IMR-90 (cell line): Measurements from ENCODE around the gene GLIPR1L2. TPM values are rescaled to one million over a fixed set of nuclear protein-coding genes. Genes with fewer than 3 reads are reported as not detected.

Source experiments
- ATAC-seq: fragments of 200-7000 bp; cut with Tn5 transposase; 2 replicates; pipeline ENCODE4 v1.9.1; 2020; ENCODE audit warnings: low read depth, mild to moderate bottlenecking, moderate library complexity
- BruUV-seq: library from RNA; stranded (reverse); fragments of 400-500 nt; replicated peaks from 2 replicates; lab custom pipeline; 2021; lab: Mats Ljungman, UMichigan
- CTCF ChIA-PET: fragments of 300-600 bp; formaldehyde crosslinking; extraction: SDS; loops from one replicate; lab custom pipeline; 2021; ENCODE audit warnings: antibody characterized with exemption; lab: Yijun Ruan, JAX
- POLR2A ChIA-PET: fragments of 300-600 bp; sonication (Branson Sonifier 250); formaldehyde crosslinking; loops from one replicate; lab custom pipeline; 2022; ENCODE audit warnings: antibody characterized with exemption; ENCODE audit not compliant: unreplicated experiment; lab: Charles Lee
- DNase-seq: peaks from one replicate; pipeline ENCODE4 v3.0.0; 2013
- H2AFZ ChIP-seq: replicated peaks from 2 replicates; pipeline ENCODE3; 2013; ENCODE audit warnings: low read length, mild to moderate bottlenecking; ENCODE audit not compliant: poor library complexity
- H2AK5ac ChIP-seq: 2 replicates; pipeline ENCODE4 v1.6.1; 2013; ENCODE audit warnings: low read depth, low read length, inconsistent platforms
- H2AK9ac ChIP-seq: replicated peaks from 2 replicates; pipeline ENCODE3; 2013; ENCODE audit warnings: mild to moderate bottlenecking, low read depth, low read length, moderate library complexity; ENCODE audit not compliant: poor library complexity
- H2BK120ac ChIP-seq: 2 replicates; pipeline ENCODE4 v1.6.1; 2013; ENCODE audit warnings: low read depth, low read length, inconsistent platforms
- H2BK15ac ChIP-seq: 3 replicates; pipeline ENCODE4 v1.6.1; 2013; ENCODE audit warnings: low read depth, low read length, inconsistent platforms
- H2BK20ac ChIP-seq: 2 replicates; pipeline ENCODE4 v1.6.1; 2013; ENCODE audit warnings: low read depth, mild to moderate bottlenecking, inconsistent platforms, low read length, moderate library complexity
- H2BK5ac ChIP-seq: 2 replicates; pipeline ENCODE4 v1.6.1; 2013; ENCODE audit warnings: mild to moderate bottlenecking, low read depth, low read length, inconsistent platforms; ENCODE audit not compliant: poor library complexity, severe bottlenecking
- H3K14ac ChIP-seq: replicated peaks from 2 replicates; pipeline ENCODE4 v1.6.1; 2013; ENCODE audit warnings: low read depth, low read length, inconsistent platforms
- H3K18ac ChIP-seq: 2 replicates; pipeline ENCODE4 v1.6.1; 2013; ENCODE audit warnings: low read depth, low read length, control low read depth
- H3K23ac ChIP-seq: 2 replicates; pipeline ENCODE4 v1.6.1; 2013; ENCODE audit warnings: low read depth, low read length, inconsistent platforms
- H3K27ac ChIP-seq: 2 replicates; pipeline ENCODE4 v1.5.1; 2013; ENCODE audit warnings: mild to moderate bottlenecking, control low read depth, low read length; ENCODE audit not compliant: insufficient read depth
- H3K27me3 ChIP-seq: 2 replicates; pipeline ENCODE4 v1.6.1; 2013; ENCODE audit warnings: low read length; ENCODE audit not compliant: control insufficient read depth, insufficient read depth
- H3K36me3 ChIP-seq: 2 replicates; pipeline ENCODE4 v1.6.1; 2013; ENCODE audit warnings: low read length, mixed read lengths; ENCODE audit not compliant: control insufficient read depth, insufficient read depth
- H3K4ac ChIP-seq: 2 replicates; pipeline ENCODE4 v1.6.1; 2013; ENCODE audit warnings: low read depth, low read length, inconsistent platforms
- H3K4me1 ChIP-seq: 2 replicates; pipeline ENCODE4 v1.6.1; 2013; ENCODE audit warnings: low read length, mixed read lengths; ENCODE audit not compliant: control insufficient read depth, insufficient read depth
- H3K4me2 ChIP-seq: 2 replicates; pipeline ENCODE4 v1.6.1; 2013; ENCODE audit warnings: low read depth, mild to moderate bottlenecking, control low read depth, low read length, moderate library complexity
- H3K4me3 ChIP-seq: 2 replicates; pipeline ENCODE4 v1.5.1; 2013; ENCODE audit warnings: low read depth, mild to moderate bottlenecking, control low read depth, low read length, moderate library complexity; ENCODE audit not compliant: insufficient read depth
- H3K56ac ChIP-seq: 2 replicates; pipeline ENCODE4 v1.6.1; 2013; ENCODE audit warnings: low read length, inconsistent platforms; ENCODE audit not compliant: insufficient read depth; ENCODE audit errors: extremely low read depth
- H3K79me1 ChIP-seq, 2 experiments: 2 replicates each; pipeline ENCODE4 v1.6.1; 2013; ENCODE audit warnings: low read length in 2 of 2, inconsistent platforms in 1 of 2, low read depth in 1 of 2
- H3K9ac ChIP-seq: 2 replicates; pipeline ENCODE4 v1.6.1; 2013; ENCODE audit warnings: low read depth, low read length, control low read depth
- H3K9me1 ChIP-seq: 2 replicates; pipeline ENCODE4 v1.6.1; 2013; ENCODE audit warnings: low read length, inconsistent platforms; ENCODE audit not compliant: insufficient read depth
- H3K9me3 ChIP-seq: 2 replicates; pipeline ENCODE4 v1.6.1; 2013; ENCODE audit warnings: low read length; ENCODE audit not compliant: control insufficient read depth, insufficient read depth
- H4K20me1 ChIP-seq: 2 replicates; pipeline ENCODE4 v1.6.1; 2013; ENCODE audit warnings: low read length, inconsistent platforms; ENCODE audit not compliant: insufficient read depth
- H4K5ac ChIP-seq: 2 replicates; pipeline ENCODE4 v1.6.1; 2013; ENCODE audit warnings: mild to moderate bottlenecking, low read depth, low read length, control low read depth
- H4K8ac ChIP-seq, 2 experiments: 2 replicates each; pipeline ENCODE4 v1.6.1; 2013; ENCODE audit warnings: low read depth in 2 of 2, low read length in 2 of 2, control low read depth in 1 of 2, inconsistent platforms in 1 of 2
- H4K91ac ChIP-seq: 2 replicates; pipeline ENCODE4 v1.6.1; 2013; ENCODE audit warnings: low read depth, low read length, inconsistent platforms; ENCODE audit not compliant: insufficient read depth
- CEBPB ChIP-seq: IDR thresholded peaks from 2 replicates; pipeline ENCODE4 v1.6.1; 2012; ENCODE audit warnings: low read depth, low read length, improper control_type of control experiment
- MXI1 ChIP-seq: IDR thresholded peaks from 2 replicates; pipeline ENCODE4 v1.6.1; 2012; ENCODE audit warnings: low read depth, mild to moderate bottlenecking, low read length, moderate library complexity, borderline replicate concordance
- WGBS, 2 experiments: methylation state at CpG; one replicate each; pipeline versions ENCODE4 v1.1.5 to v1.1.7; 2013; ENCODE audit warnings: missing lambda C conversion rate in 2 of 2; ENCODE audit not compliant: insufficient read length in 1 of 2; ENCODE audit errors: extremely low coverage in 2 of 2; 5-methylcytosine and 5-hydroxymethylcytosine counted together
- dilution Hi-C: fragments of 300-500 bp; cut with HindIII; formaldehyde crosslinking; loops from one replicate; pipeline ENCODE4 v1.14.3; 2018; ENCODE audit warnings: low sequenced_read_pairs; ENCODE audit not compliant: unreplicated experiment
- in situ Hi-C: fragments of 300-500 bp; cut with MboI; formaldehyde crosslinking; loops from 3 replicates; pipeline ENCODE4 v1.14.3; 2019; ENCODE audit warnings: low sequenced_read_pairs, inconsistent platforms, mixed read lengths
- intact Hi-C: fragments of 100-400 bp; cut with micrococcal nuclease; formaldehyde crosslinking; loops from 2 replicates; pipeline ENCODE4 v1.10.0; 2022
- polyA plus RNA-seq, 3 experiments: library from polyadenylated mRNA; depleted of rRNA; stranded (reverse); fragments of >200 nt; gene quantifications; 2 replicates each; pipeline ENCODE4 v1.2.3, GENCODE V29; 2012; ENCODE audit warnings: low replicate concordance in 1 of 3
- total RNA-seq: library from RNA; depleted of rRNA; stranded (reverse); fragments of >200 nt; gene quantifications from 2 replicates; pipeline ENCODE4 v1.2.3, GENCODE V29; 2012

GLIPR1L2 gene
- total and polyA plus RNA-seq, 2 of the 4 experiments (the other 2 are of a cell fraction): 0.07 TPM; not detected in 1

GRCh38 chr12:75478116-75478794 is 87.4 kb downstream of the GLIPR1L2 start:
- Histone ChIP-seq H4K5ac (peak overlapping the region; percentile 75), H4K91ac (no peak overlapping the region; the same call in 1 of the 2 replicates), H3K9me1 (no peaks in the 10 kb centered on the region), H2BK5ac (peak overlapping the region; percentile 73), H4K20me1 (no peaks in the 10 kb centered on the region), H3K4ac (peak overlapping the region; percentile 37; the same call in 1 of the 2 replicates), H3K9ac (no peak overlapping the region), H3K4me1 (peaks cover 11% of the 10 kb centered on the region), H3K27me3 (no peaks in the 10 kb centered on the region), H3K36me3 (peaks cover 2% of the 10 kb centered on the region; the same call in 1 of the 2 replicates), H3K4me2 (peak overlapping the region; percentile 48; the same call in 1 of the 2 replicates), H4K8ac (peak overlapping the region; percentile 22 to 66; a peak in 2 of 4 replicates), H3K14ac (peak overlapping the region; percentile 15), H2AK9ac (no peak overlapping the region), H3K23ac (no peak overlapping the region; the same call in 1 of the 2 replicates), H3K18ac (peak overlapping the region; percentile 84), H2AFZ (no peak overlapping the region), H3K79me1 (peaks cover 8 to 9% of the 10 kb centered on the region in 2 experiments; a peak in 3 of 4 replicates), H3K56ac (no peak overlapping the region), H2AK5ac (no peak overlapping the region), H2BK120ac (peak overlapping the region; percentile 56; the same call in 1 of the 2 replicates), H2BK15ac (peak overlapping the region; percentile 86; the same call in 2 of the 3 replicates), H3K9me3 (no peaks in the 10 kb centered on the region), H2BK20ac (peak overlapping the region; percentile 18; the same call in 1 of the 2 replicates), H3K27ac (peak overlapping the region; percentile 73; the same call in 1 of the 2 replicates), H3K4me3 (no peak overlapping the region)
- dilution Hi-C loops: no loop called here
- WGBS, 2 experiments: no CpG with 5 or more reads among the region's 5 CpGs
- intact Hi-C loops: no loop called here
- ATAC-seq (no peak), DNase-seq (peak; percentile 78)
- ChIA-PET CTCF (no interaction called here), POLR2A (no interaction called here)
- no TSS peak for BruUV-seq
- in situ Hi-C loops: no loop called here
- TF ChIP-seq CEBPB (peak; percentile 97), MXI1 (no peak)
